ENCODE data around the gene RAD51B.

The RAD51B gene

DNA sequence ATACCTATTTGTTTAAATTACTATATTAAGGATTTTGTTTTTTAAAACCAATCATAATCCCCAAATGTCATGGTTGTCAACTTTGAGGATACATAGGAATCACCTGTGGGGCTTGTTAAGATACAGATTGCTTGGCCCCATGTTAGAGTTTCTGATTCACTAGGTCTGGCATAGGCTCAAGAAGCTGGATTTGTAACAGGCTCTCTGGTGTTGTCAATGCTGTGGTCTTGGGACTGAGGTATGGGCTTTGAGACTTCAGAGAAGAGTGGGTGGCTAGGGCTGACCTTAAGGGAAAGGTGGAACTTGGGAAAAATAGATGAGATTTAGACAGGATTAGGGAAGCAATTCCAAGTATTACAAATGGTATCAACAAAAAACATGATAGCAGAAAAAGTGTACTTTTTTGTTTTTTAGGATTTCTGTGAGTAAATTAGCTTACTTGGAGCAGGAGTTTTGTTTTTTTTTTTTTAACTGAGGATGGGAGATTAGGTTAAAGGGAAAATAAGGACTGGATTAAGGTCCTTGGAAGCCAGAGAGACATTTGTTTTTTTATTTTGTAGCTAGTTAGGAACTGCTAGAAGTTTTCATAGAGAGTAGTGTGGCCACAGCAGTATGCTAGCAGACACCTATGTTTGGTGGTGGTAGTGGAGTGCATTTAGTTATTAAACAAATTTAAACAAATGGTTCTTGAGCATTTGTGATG, 88.6 kb downstream of the RAD51B start:
- no peak for DNase-seq

DNA sequence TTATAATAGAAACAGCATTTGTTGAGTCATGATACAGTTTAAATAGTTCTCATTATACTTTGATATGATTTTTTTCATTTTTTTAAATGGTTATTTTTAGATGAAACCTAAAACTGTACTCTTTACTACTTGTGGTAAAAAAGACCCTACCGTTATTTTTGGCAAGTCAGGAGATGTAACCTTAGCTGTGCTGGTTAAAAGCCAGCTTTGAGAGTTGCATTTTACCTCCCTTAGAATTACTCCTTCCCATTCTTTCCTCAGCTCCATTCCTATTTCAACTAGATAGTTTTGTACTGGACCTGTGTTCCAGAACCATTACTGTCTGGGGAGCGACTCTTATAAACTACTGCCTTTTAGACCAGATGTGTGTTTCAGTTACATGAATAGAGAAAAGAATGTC, 92.0 kb downstream of the RAD51B start:
- no peak for DNase-seq

DNA sequence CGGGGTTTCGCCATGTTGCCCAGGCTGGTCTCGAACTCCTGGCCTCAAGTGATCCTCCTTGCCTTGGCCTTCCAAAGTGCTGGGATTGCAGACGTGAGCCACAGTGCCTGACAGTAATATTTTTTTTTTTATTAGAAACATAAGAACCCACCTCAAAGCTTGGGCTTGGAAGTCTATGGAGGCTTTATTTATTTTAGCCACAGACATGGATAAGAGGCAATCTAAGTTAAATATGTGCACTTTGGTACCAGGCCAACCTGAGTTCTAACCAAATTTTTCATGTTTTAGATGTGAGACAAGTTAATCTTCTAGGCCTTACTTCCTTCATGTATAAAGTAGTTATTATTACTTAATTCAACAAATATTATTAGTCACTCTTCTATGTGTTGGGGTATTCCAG, 96.9 kb downstream of the RAD51B start:
- DNase-seq = no peak

DNA sequence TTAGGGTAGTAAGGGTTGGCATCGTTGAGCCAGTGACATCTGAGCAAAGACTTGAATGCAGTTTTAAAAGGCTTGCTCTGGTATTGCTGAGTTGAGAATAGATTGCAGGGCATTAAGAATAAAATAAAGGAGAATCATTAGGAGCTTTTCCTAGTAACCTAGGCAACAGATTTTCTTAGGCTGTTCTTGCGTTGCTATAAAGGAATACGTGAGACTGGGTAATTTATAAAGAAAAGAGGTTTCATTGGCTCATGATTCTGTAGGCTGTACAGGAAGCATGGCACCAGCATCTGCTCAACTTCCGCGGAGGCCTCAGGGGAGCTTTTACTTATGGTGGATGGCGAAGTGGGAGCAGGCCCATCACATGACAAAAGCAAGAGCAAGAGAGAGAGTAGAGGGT, 97.4 kb downstream of the RAD51B start:
- no peak for DNase-seq

DNA sequence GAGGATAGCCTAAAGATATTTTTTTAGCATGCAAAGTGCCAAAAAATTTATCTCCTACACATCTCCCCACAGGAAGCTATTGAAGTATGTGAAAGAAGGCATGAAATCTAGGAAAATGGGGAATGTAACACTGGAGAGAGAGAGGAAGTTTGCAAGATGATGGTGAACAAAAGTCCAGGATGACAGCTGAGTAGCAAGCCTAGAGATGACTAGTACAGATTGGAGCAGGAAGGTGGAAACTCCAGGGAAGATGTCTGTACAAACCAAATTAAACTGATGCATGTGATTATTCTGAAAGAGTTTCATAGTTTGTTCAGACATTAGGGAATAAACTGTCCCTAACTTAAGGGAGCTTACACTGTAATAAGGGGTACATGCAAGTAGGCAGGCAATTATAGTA, 99.3 kb downstream of the RAD51B start:
- DNase-seq = no peak

DNA sequence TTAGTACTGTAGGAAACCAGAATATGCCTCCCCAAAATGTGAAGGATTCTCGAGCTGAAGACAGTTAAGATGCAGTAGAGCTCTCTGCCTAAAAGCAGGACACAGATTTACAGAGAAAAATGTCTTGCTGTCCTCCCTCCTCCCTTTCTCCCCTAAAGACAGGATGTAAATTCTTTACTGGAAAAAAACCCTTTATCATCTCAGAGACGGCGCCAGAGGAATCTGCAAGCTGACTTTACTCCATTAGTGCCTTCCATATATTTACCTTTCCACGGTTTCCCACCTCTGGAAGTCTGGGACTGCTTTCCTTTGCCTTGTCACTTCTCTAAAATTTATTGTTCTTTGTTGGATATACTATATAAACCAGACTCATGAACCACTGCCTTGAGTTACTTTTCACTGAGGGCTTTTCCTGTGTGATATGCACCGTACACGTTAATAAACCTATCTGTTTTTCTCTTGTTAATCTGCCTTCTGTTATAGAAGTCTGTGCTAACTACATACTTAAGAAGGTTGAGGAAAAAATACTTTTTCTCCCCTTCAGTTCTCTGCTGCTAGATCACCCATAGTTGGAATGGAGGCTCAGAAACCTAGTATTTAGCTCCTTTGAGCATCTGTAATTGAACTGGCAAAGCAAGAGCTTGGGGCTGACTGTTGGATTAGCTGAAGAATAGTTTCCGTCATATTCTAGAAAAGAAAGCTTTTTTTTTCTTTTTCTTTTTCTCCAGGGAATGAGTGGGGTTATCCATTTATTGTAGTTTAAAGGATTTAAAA, 99.9 kb downstream of the RAD51B start:
- no peak for DNase-seq

DNA sequence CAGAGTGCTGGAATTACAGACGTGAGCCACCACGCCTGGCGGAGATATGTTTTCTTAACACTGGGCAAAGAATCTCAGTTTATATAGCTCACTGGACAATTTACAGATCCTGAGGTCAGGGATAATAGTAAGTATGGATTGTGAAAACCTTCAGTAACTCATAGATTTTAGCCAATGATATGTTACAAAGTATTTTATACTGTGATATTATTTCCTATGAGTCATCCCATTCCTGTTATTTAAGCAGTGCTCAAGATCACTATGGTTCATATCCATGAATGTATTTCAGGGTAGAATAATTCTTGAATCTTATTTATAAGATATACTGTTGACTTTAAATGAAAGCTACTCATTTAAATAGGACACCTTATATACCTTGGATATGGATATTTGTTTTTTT, 107.2 kb downstream of the RAD51B start:
- no peak for DNase-seq

DNA sequence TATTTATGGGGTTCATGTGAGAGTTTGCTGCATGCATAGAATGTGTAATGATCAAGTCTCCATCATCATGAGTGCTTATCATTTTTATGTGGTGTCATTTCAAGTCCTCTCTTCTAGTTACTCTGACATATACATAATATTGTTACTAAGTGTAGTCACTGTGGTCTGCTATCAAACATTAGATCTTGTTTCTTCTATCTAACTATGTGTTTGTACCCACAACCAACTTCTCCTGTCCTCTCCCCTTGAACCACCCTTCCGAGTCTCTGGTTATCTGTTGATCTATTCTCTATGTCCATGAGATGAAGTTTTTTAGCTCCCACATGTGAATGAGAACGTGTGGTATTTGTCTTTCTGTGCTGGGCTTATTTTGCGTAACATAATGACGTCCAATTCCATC, 107.7 kb downstream of the RAD51B start:
- DNase-seq = no peak

DNA sequence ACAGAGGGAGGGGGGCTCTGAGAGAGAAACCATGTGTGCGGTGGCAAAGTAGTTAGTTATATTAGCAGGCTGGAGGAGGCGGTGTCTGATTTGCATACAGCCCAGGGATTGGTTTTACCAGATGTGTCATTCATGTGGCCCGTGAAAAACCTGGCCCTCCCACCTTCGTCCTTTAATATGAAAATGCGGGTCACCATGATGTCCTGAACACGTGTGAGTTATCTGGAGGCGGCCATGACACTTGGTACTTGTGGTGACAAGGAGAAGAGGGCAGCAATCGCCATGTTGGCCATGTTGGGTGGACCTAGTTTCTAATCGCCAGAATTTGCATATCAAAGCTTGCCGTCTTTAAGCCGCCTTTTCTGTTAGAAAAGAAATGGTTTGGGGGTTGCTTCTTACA, 108.8 kb downstream of the RAD51B start:
- no peak for DNase-seq

DNA sequence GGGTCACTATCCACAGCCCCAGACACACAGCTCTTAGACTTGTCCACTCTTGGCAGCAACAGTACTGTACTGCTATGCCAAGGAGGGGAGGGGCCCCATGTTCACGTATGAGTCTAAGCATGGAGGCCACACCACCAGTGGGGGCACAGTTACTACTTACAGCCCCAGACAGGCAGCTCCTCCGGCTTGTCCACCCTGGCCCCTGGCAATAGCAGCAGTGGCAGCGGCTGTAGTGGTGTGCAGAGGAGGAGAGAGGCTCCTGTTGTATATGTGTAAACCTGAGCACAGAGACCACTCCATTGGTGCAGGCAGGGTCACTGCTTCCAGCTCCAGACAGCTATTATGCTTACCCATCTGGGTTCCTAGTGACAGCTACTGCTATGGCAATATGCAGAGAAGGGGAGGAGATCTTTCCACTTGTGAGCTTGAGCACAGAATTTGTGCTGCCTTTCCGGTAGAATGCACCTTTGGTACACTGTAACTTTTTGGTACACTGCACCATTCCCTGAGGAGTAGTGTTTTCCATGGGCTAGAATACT, 113.2 kb downstream of the RAD51B start:
- DNase-seq = no peak

DNA sequence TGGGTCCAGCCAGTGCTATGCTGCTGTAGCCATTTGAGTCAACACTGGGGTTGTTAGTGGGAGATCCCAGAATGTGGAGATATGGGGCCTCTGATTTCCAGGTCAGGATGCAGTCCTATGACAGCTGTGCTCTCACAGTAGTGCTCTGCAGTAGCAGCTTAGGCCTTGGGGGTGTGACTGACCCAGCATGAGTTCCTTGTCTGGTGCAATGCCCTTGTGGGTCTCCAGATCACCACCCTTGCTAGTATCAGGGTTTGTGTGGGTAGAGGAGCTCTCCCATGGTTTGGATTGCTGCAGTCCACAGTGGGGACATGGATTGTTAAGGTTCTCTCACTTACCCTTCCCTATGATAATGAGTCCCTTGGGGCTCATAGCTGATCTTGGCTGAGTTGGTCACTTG, 113.7 kb downstream of the RAD51B start:
- DNase-seq = no peak

DNA sequence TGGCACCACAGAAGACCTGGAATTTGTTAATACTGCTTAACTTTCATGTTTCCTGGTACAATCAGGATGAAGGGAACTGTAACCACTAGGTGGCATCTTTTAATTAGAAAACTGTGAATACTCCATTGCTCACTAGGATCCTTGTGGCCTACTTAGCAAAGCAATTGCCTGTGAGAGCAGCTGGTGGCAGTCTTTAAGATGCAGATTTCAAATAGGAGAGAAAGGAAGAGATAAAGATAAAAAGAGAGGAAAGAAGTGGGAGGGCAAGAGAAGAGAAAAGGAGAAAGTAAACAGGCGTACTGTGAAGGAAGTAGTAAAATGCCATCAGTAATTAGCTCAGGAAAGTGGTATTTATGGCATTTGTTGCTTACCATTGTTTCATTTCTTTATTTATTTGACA, 114.5 kb downstream of the RAD51B start:
- peak; percentile 44 for DNase-seq

DNA sequence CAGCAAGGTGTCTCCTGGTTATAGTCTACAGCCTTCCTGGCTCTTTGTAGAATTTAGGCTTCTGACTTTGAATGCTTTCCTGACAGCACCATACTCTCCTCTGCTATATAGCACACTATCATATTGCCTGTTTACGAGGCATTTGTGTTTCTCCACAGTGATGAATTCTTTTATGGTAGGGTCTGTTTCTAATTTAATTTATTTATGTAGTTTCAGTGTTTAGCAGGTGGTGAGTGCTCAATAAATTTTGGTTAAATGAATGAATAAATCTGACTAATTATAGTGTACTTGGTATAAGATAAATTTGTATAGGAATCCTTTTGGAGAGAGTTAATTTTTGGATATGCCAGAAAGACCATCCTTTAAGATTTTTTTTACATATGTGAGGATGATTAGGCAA, 115.3 kb downstream of the RAD51B start:
- DNase-seq = no peak

DNA sequence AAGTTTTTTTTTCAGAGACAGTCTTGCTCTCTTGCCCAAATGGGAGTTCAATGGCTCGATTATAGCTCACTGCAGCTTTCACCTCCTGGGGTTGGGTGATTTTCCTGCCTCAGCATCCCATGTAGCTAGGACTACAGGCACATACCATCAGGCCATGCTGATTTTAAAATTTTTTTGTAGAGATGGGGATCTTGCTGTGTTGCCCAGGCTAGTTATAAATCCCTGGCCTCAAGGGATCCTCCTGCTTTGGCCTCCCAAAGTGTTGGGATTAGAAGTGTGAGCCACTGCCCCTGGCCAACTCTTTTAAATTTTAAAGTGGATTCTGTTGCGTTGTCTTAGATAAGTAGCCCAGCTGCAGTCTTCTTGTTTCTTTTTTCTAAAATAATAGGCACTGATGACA, 115.8 kb downstream of the RAD51B start:
- DNase-seq = no peak

DNA sequence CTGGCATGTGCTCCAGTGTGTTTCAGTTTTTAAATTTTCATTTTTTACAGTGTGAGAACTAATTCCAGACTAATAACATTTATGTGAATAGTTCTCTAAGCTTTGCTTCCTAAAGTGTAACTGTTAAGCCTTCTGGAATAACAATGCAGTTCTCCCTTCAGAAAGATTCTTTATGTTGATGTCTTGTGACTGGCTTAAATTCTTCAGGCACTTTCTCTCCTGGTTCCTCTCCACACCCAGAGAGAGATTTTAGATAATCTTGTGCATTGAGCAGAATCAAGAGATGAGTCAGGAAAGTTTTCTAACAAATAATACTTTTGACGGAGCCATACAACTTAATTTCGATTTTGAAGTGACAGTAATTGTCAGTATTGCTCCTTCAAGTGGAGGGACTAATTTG, 118.5 kb downstream of the RAD51B start:
- DNase-seq = no peak

DNA sequence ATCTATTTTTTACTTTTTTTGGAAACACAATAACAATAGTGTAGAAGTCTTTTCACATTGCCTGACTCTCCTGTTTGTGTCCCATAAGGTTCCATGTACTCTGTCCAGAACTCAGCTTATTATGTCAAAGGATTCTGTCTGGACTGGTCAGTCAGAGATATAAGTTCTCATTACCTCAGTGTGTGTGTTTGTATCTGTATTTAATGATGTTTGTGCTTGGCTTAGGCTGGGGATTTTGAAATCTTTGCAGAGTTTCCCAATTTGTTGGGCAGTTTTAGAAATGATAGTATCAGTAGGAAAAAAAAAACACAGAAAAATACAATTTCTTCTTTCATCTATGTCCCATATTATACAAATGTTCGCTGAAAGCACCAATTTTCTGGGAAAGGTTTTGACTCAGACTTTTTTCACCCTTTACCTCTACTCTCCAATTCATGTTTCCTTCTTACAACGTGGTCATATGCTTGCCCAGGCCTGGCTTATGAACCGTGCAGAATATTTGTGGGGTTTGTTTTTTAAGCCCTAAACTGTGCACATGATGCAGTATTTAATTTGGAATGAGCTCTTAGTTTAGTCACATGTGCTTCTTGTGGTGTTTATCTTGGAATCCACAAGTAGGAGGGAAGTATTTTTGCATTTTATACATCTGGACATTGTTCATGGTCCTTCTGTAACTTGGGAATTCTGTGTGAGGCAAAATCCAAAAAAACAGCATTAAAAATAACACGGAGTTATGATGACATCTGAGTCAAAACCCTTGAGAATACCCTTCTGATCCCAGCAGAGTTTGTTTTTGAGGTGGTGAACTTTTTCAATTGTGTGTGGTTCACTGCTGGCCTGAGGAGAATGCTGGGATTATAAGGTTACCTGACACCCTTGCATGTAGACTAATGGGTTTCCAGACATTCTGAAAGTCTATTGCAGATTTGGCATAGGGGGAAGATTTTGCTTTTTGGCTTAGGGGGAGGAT, 121.2 kb downstream of the RAD51B start:
- DNase-seq = no peak

DNA sequence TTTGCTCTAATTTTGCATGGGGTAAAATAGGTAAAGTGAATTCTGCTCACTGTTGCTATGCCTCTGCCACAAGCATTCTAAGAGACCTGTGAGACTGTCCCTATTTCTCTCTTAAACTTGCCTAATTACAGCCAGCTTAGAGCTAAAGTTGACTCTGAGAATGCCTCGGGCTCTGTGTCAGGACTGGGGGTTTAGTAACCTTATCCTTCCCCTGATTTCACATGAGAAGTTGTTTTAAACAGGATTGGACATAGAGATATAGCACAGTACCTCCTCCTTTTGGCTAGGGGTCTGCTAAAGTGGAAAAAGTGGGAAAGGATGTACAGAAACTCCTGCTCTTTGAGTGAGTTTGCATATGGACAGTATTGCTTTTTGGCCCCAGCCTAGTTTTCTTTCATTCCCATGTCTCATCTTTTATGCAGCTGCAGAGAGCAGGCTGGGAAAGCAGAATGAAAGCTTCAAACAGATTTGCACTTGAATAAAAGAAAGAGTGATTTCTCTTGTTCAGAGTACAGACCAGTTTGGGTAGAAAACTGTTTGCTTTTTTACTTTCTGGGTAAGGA, 122.0 kb downstream of the RAD51B start:
- DNase-seq = no peak

DNA sequence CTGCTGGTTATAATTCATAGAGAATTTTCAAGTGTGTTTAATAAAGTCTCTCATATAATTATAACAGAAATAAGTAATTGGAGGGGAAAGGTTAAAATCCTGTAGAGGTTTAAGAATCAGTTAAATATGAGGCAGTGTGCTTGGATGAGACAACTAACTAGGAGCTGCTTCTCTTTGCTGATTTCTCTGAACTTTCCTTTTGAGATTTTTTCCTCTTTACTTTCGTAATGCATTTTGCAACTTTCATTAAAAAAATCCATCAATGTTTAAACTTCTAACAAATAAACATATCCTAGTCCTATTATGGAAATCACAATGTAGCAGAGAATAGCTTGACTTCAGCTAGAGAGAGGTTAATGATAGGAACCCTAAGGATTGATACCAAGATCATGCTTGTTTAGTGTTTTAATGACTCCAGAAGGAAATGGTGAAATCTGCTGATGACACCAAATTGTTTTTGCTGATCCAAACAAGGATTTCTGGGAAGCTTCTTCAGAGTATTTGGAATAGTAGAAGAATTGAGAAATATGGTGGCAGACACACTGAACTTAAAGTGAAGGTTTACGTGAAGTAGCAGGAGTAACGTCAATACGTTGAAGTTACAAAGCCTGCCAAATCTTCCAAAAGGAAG, 122.6 kb downstream of the RAD51B start:
- DNase-seq = no peak

DNA sequence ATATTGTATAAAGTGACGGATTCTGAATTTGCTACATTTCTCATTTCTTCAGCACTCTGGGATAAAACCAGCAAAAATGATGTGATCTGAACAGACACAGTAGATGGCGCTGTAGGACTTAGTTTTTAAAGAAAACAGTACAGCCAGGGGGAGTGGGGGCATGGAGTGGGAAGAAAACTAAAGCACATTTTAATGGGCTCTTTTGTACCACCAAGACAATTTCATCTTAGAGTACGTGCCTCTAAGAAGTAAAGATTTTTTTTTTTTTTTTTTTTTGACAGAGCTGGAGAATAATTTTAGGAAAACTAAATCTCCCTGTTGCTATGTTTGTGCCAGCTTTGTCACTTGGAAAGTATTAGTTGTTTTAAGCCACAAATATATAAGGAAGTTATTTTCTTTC, 124.4 kb downstream of the RAD51B start:
- DNase-seq = peak; percentile 21

DNA sequence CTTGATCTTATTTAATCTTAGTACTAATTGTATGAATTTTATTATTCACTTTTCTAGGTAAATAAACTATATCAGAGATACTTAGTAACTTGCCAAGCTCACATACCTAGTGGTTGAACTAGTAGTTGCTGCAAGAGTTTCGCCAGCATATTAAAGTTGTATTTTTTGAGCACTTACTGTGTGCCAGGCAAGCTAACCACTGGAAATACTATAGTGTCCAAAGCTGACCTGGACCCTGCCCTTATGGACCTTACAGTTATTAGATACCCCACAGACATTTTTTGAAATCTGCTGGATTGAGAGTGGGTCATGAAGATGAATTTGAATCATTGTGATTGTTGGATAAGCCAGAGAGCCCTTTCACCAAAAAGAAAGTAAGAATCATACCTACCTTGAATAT, 125.0 kb downstream of the RAD51B start:
- DNase-seq = no peak

DNA sequence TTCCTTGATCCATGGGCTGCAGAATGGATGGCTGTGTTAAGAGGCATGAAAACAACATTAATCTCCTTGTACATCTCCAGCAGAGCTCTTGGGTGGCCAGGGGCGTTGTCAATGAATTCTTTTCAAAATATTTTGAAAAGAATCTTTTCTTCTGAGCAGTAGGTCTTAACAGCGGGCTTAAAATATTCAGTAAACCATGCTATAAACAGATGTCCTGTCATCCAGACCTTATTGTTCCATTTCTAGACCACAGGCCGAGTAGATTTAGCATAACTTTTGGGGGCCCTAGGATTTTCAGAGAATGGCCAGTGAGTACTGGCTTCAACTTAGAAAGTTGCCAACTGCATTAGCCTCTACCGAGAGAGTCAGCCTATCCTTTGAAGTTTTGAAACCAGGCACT, 130.2 kb downstream of the RAD51B start:
- DNase-seq = no peak

DNA sequence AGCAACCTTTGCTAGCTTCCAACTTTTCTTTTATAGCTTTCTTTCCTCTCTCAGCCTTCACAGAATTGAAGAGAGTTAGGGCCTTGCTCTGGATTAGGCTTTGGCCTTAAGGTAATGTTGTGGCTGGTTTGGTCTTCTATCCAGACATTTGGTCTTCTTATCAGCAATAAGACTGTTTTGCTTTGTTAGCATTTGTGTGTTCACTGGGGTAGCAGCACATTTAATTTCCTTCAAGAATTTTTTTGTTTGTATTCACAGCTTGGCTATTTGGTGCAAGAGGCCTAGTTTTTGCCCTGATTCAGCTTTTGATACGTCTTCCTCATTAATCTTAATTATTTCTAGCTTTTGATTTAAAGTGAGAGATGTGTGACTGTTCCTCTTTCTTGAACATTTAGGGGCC, 130.8 kb downstream of the RAD51B start:
- no peak for DNase-seq
